Natural killer cell (primary cell): ENCODE data around the gene PSORS1C1. TPM values are rescaled to one million over a fixed set of nuclear protein-coding genes. Genes with fewer than 3 reads are reported as not detected.
"Not testable (repeated sequence)": the region's sequence is repeated elsewhere in the genome, so short reads cannot be mapped to it uniquely, and the experiment has no call there.

Source experiments
- ATAC-seq, 3 donors: fragments of 150-1000 bp in 2 of 3; fragments of 200-7000 bp in 1 of 3; cut with Tn5 transposase; 1 replicate in 1 of 3; 2 replicates in 2 of 3; pipeline ENCODE4 v1.10.0; 2021; ENCODE audit warnings: mild to moderate bottlenecking in 2 of 3, moderate library complexity in 2 of 3
- DNase-seq, 2 donors: peaks; one replicate each; pipeline versions ENCODE4 v3.0.0 to v3.0.0-alpha.2; 2013 to 2021; ENCODE audit warnings: mixed read lengths in 1 of 2
- H3K27ac ChIP-seq: one replicate; pipeline ENCODE4 v1.5.1; 2013; ENCODE audit warnings: mild to moderate bottlenecking, low read length
- H3K27me3 ChIP-seq: one replicate; pipeline ENCODE4 v1.6.1; 2013; ENCODE audit warnings: low read length; ENCODE audit not compliant: control insufficient read depth, insufficient read depth
- H3K36me3 ChIP-seq: one replicate; pipeline ENCODE4 v1.6.1; 2013; ENCODE audit warnings: low read length; ENCODE audit not compliant: control insufficient read depth, insufficient read depth
- H3K4me1 ChIP-seq: one replicate; pipeline ENCODE4 v1.6.1; 2013; ENCODE audit warnings: low read length; ENCODE audit not compliant: control insufficient read depth, insufficient read depth
- H3K4me3 ChIP-seq: one replicate; pipeline ENCODE4 v1.5.1; 2013; ENCODE audit warnings: low read length
- H3K9me3 ChIP-seq: one replicate; pipeline ENCODE4 v1.6.1; 2013; ENCODE audit warnings: low read length; ENCODE audit not compliant: control insufficient read depth, insufficient read depth
- H3K27ac Mint-ChIP-seq, 2 donors: one replicate each; pipeline ENCODE4 v1.8.0; 2022; ENCODE audit warnings: mild to moderate bottlenecking in 2 of 2, mixed read lengths in 2 of 2, moderate library complexity in 1 of 2
- H3K27me3 Mint-ChIP-seq, 2 donors: one replicate each; pipeline ENCODE4 v1.8.0; 2022; ENCODE audit warnings: low read depth in 2 of 2, mixed read lengths in 2 of 2
- H3K36me3 Mint-ChIP-seq: one replicate; pipeline ENCODE4 v1.8.0; 2022; ENCODE audit warnings: mixed read lengths
- H3K4me1 Mint-ChIP-seq, 2 donors: one replicate each; pipeline ENCODE4 v1.8.0; 2022; ENCODE audit warnings: mixed read lengths in 2 of 2
- H3K4me3 Mint-ChIP-seq: one replicate; pipeline ENCODE4 v1.8.0; 2022; ENCODE audit warnings: mild to moderate bottlenecking, moderate library complexity, mixed read lengths
- H3K9me3 Mint-ChIP-seq, 2 donors: one replicate each; pipeline ENCODE4 v1.8.0; 2022; ENCODE audit warnings: mixed read lengths in 2 of 2
- CTCF ChIP-seq: fragments of 200-600 bp; IDR thresholded peaks from one replicate; pipeline ENCODE4 v1.8.0; 2022; ENCODE audit warnings: antibody characterized with exemption
- WGBS: methylation state at CpG from one replicate; pipeline ENCODE4 v1.1.7; 2013; ENCODE audit warnings: missing lambda C conversion rate; ENCODE audit not compliant: insufficient coverage; 5-methylcytosine and 5-hydroxymethylcytosine counted together
- intact Hi-C: fragments of 100-400 bp; cut with micrococcal nuclease; formaldehyde crosslinking; loops from one replicate; pipeline ENCODE4 v1.14.2; 2022
- total RNA-seq, 4 donors: library from RNA; stranded (reverse); fragments of 120-200 nt in 1 of 4; gene quantifications; one replicate each; pipeline versions ENCODE4 v1.2.3 to v1.2.4, GENCODE V29; 2013 to 2022

PSORS1C1 gene
- not detected for total RNA-seq
- not detected for total RNA-seq (2013)

GRCh38 chr6:31114541-31114878 is at the start of gene PSORS1C1:
Gene PSORS1C1, plus strand, starts transcription at chr6:31114800. Its CDS starts 14,833 bp downstream, at chr6:31129633.
- H3K4me3 Mint-ChIP-seq = no peak within 1 kb of the TSS
- DNase-seq (no peak), ATAC-seq (no peak)
- intact Hi-C loops = no loop called here
- H3K27me3 Mint-ChIP-seq = peaks cover 31 to 43% of the 10 kb centered on the region in 2 donors
- H3K27ac ChIP-seq = no peak within 1 kb of the TSS
- no peaks in the 10 kb centered on the region for H3K36me3 Mint-ChIP-seq
- no peaks in the 10 kb centered on the region for H3K9me3 ChIP-seq
- TF ChIP-seq CTCF = no peak
- H3K36me3 ChIP-seq = no peaks in the 10 kb centered on the region
- H3K4me1 ChIP-seq = no peaks in the 10 kb centered on the region
- no peaks in the 10 kb centered on the region for H3K9me3 Mint-ChIP-seq
- no peak within 1 kb of the TSS for H3K27ac Mint-ChIP-seq
- H3K4me1 Mint-ChIP-seq = no peaks in the 10 kb centered on the region
- H3K4me3 ChIP-seq = no peak within 1 kb of the TSS
- H3K27me3 ChIP-seq = no peaks in the 10 kb centered on the region
- WGBS = 76% methylated on average over 3 of the region's 3 CpGs

- no peaks in the 10 kb centered on the region for H3K27me3 ChIP-seq
- no peaks in the 10 kb centered on the region for H3K4me1 Mint-ChIP-seq
- TF ChIP-seq CTCF = no peak
- intact Hi-C loops = no loop called here
- no peaks in the 10 kb centered on the region for H3K36me3 Mint-ChIP-seq
- H3K27ac Mint-ChIP-seq = no peak overlapping the region
- H3K4me3 ChIP-seq = no peak overlapping the region
- ATAC-seq (no peak), DNase-seq (no peak)
- no peak overlapping the region for H3K27ac ChIP-seq
- no peak overlapping the region for H3K4me3 Mint-ChIP-seq
- H3K9me3 Mint-ChIP-seq = no peaks in the 10 kb centered on the region
- no peaks in the 10 kb centered on the region for H3K9me3 ChIP-seq
- H3K36me3 ChIP-seq = no peaks in the 10 kb centered on the region
- H3K27me3 Mint-ChIP-seq = peaks cover 0 to 8% of the 10 kb centered on the region in 2 donors
- WGBS = 66% methylated on average over 2 of the region's 2 CpGs
- H3K4me1 ChIP-seq = no peaks in the 10 kb centered on the region
Observed at GRCh38 chr6:31065556-31065955, 49.0 kb upstream of the PSORS1C1 start.

GRCh38 chr6:31067028-31067427 is 47.6 kb upstream of the PSORS1C1 start:
- H3K27ac ChIP-seq, H3K36me3 Mint-ChIP-seq, H3K4me1 Mint-ChIP-seq, H3K36me3 ChIP-seq, H3K4me1 ChIP-seq, ATAC-seq, intact Hi-C loops, H3K9me3 ChIP-seq, H3K27me3 ChIP-seq, H3K27me3 Mint-ChIP-seq, DNase-seq, H3K4me3 ChIP-seq, H3K4me3 Mint-ChIP-seq, H3K9me3 Mint-ChIP-seq, H3K27ac Mint-ChIP-seq: not testable (repeated sequence)
- 87% methylated on average over 26 of the region's 32 CpGs for WGBS

- H3K27me3 ChIP-seq, H3K36me3 Mint-ChIP-seq, H3K27ac Mint-ChIP-seq, H3K4me1 Mint-ChIP-seq, ATAC-seq, H3K4me1 ChIP-seq, intact Hi-C loops, H3K27ac ChIP-seq, H3K9me3 Mint-ChIP-seq, H3K4me3 ChIP-seq, H3K9me3 ChIP-seq, H3K36me3 ChIP-seq, DNase-seq, H3K27me3 Mint-ChIP-seq, H3K4me3 Mint-ChIP-seq: not testable (repeated sequence)
- WGBS = 86% methylated on average over 5 of the region's 11 CpGs
Observed at GRCh38 chr6:31067891-31068668, 46.5 kb upstream of the PSORS1C1 start.
